GM18499 (cell line): ENCODE data around the gene LIPE.
"Not testable (repeated sequence)": the region's sequence is repeated elsewhere in the genome, so short reads cannot be mapped to it uniquely, and the experiment has no call there.

Source experiments
- ATAC-seq: cut with Tn5 transposase; IDR thresholded peaks from one replicate; pipeline ENCODE4 v1.9.1; 2021; ENCODE audit warnings: moderate number of reproducible peaks; ENCODE audit not compliant: insufficient read depth, unreplicated experiment

The LIPE gene

GRCh38 chr19:42427313-42427712 lies at the start of gene LIPE:
TSS of gene LIPE (minus strand) at chr19:42427388. CDS start at chr19:42427149, 239 bp downstream.
- ATAC-seq = no peak

GRCh38 chr19:42475366-42475765 lies 48.2 kb upstream of the LIPE start:
- no peak for ATAC-seq

GRCh38 chr19:42474743-42475142 lies 47.6 kb upstream of the LIPE start:
- no peak for ATAC-seq

GRCh38 chr19:42473686-42474085 lies 46.5 kb upstream of the LIPE start:
- ATAC-seq = no peak

GRCh38 chr19:42472402-42473147 lies 45.4 kb upstream of the LIPE start:
- no peak for ATAC-seq

- ATAC-seq = no peak
These were observed 44.5 kb upstream of the LIPE start for GRCh38 chr19:42471554-42472249.

- ATAC-seq = no peak
These were observed 42.4 kb upstream of the LIPE start for GRCh38 chr19:42469311-42470235.

GRCh38 chr19:42468273-42468796 lies 41.1 kb upstream of the LIPE start:
- no peak for ATAC-seq

GRCh38 chr19:42467183-42467760 lies 40.1 kb upstream of the LIPE start:
- ATAC-seq = no peak

- no peak for ATAC-seq
These were observed 39.5 kb upstream of the LIPE start for GRCh38 chr19:42466521-42467182.

GRCh38 chr19:42465827-42466280 lies 38.7 kb upstream of the LIPE start:
- ATAC-seq = peak; percentile 73

- no peak for ATAC-seq
These were observed 34.6 kb upstream of the LIPE start for GRCh38 chr19:42461700-42462324.

GRCh38 chr19:42461231-42461630 lies 34.0 kb upstream of the LIPE start:
- not testable (repeated sequence) for ATAC-seq

GRCh38 chr19:42459926-42460325 lies 32.7 kb upstream of the LIPE start:
- ATAC-seq = no peak

- no peak for ATAC-seq
These were observed 28.5 kb upstream of the LIPE start for GRCh38 chr19:42455621-42456081.

GRCh38 chr19:42455086-42455485 lies 27.9 kb upstream of the LIPE start:
- no peak for ATAC-seq

GRCh38 chr19:42452590-42452989 lies 25.4 kb upstream of the LIPE start:
- no peak for ATAC-seq

- ATAC-seq = no peak
These were observed 23.2 kb upstream of the LIPE start for GRCh38 chr19:42450314-42450934.

GRCh38 chr19:42448306-42448705 lies 21.1 kb upstream of the LIPE start:
- not testable (repeated sequence) for ATAC-seq
